WERI-Rb-1 (cell line): ENCODE data around the gene SPTLC2.

Experiments used
- DNase-seq: peaks from one replicate; pipeline ENCODE4 v3.0.0-alpha.2; 2020
- H3K27ac ChIP-seq: fragments of 250-450 bp; sonication (Bioruptor Pico); 2 replicates; pipeline ENCODE4 v1.5.1; 2020; ENCODE audit warnings: mild to moderate bottlenecking, moderate library complexity
- H3K27me3 ChIP-seq: fragments of 250-450 bp; sonication (Bioruptor Pico); 2 replicates; pipeline ENCODE4 v1.5.1; 2021; ENCODE audit warnings: mild to moderate bottlenecking, low read depth, moderate library complexity; ENCODE audit not compliant: insufficient read depth, severe bottlenecking
- H3K36me3 ChIP-seq: fragments of 250-450 bp; sonication (Bioruptor Pico); 2 replicates; pipeline ENCODE4 v1.5.1; 2020; ENCODE audit warnings: mild to moderate bottlenecking, moderate library complexity
- H3K4me3 ChIP-seq: 2 replicates; pipeline ENCODE4 v1.5.1; 2011; ENCODE audit warnings: low read depth, mild to moderate bottlenecking, control low read depth, low read length
- H3K9me3 ChIP-seq: fragments of 250-450 bp; sonication (Bioruptor Pico); 2 replicates; pipeline ENCODE4 v1.5.1; 2021; ENCODE audit warnings: mild to moderate bottlenecking, moderate library complexity; ENCODE audit not compliant: severe bottlenecking
- CTCF ChIP-seq: IDR thresholded peaks from 2 replicates; pipeline ENCODE4 v1.5.1; 2011; ENCODE audit warnings: low read depth, mild to moderate bottlenecking, control low read depth, inconsistent platforms, low read length

Gene SPTLC2

GRCh38 chr14:77630111-77630510 lies 13.7 kb upstream of the SPTLC2 start:
- no peak for TF ChIP-seq CTCF
- no peak overlapping the region for H3K27ac ChIP-seq
- no peak for DNase-seq
- H3K27me3 ChIP-seq, result no peaks in the 10 kb centered on the region
- H3K9me3 ChIP-seq, result peaks cover 17% of the 10 kb centered on the region
- H3K4me3 ChIP-seq, result no peak overlapping the region
- H3K36me3 ChIP-seq, result no peaks in the 10 kb centered on the region

GRCh38 chr14:77625360-77625759 lies 8.9 kb upstream of the SPTLC2 start:
- Histone ChIP-seq H3K9me3 (peaks cover 6% of the 10 kb centered on the region), H3K27me3 (no peaks in the 10 kb centered on the region), H3K36me3 (no peaks in the 10 kb centered on the region), H3K4me3 (no peak overlapping the region), H3K27ac (no peak overlapping the region)
- no peak for TF ChIP-seq CTCF
- DNase-seq, result no peak

- Histone ChIP-seq H3K9me3 (no peaks in the 10 kb centered on the region), H3K27ac (no peak overlapping the region), H3K4me3 (no peak overlapping the region), H3K36me3 (no peaks in the 10 kb centered on the region), H3K27me3 (no peaks in the 10 kb centered on the region)
- TF ChIP-seq CTCF, result no peak
- DNase-seq, result no peak
Observed at GRCh38 chr14:77623201-77623600, 6.8 kb upstream of the SPTLC2 start.

- Histone ChIP-seq H3K9me3 (no peaks in the 10 kb centered on the region), H3K27me3 (no peaks in the 10 kb centered on the region), H3K27ac (no peak overlapping the region), H3K36me3 (no peaks in the 10 kb centered on the region), H3K4me3 (no peak overlapping the region)
- no peak for TF ChIP-seq CTCF
- DNase-seq, result no peak
Observed at GRCh38 chr14:77622366-77622961, 6.0 kb upstream of the SPTLC2 start.

- Histone ChIP-seq H3K4me3 (no peak overlapping the region), H3K27me3 (no peaks in the 10 kb centered on the region), H3K9me3 (no peaks in the 10 kb centered on the region), H3K27ac (no peak overlapping the region), H3K36me3 (no peaks in the 10 kb centered on the region)
- no peak for TF ChIP-seq CTCF
- DNase-seq, result no peak
Observed at GRCh38 chr14:77620222-77620870, 3.9 kb upstream of the SPTLC2 start.
